ENCODE measurements around the gene NDEL1.

Gene NDEL1

DNA sequence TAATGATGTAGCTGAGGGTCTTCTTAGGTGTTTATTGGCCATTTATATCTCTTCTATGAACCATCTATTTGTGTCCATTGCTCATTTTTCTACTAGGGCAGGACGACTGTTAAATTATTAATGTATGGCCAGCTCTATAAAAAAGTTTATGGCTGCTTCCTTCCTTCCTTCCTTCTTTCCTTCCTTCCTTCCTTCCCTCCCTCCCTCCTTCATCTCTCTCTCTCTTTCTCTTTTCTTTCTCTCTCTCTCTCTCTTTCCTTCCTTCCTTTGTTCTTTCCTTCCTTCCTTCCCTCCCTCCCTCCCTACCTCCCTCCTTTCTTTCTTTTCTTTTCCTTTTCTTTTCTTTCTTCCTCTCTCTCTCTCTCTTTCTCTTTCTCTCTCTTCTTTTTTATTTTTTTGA is 17.2 kb upstream of the NDEL1 start:
- DNase-seq = no peak

DNA sequence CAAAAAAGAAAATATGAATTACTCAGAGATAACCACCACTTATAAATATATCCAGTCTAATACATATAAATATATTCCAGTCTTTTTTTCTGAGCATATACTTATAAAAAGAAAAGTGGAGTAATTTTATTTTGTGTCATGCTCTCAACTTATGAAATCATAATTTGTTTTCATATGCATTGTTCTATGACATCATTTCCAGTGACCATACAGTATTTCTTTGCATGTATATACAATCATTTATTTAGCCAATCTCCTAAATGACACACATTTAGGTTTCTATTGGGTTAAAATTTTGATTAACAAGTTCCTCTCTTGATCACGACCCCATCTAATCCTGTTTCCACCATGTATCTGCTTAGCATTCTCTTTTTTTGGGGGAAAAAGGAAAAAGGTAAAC is 16.4 kb upstream of the NDEL1 start:
- DNase-seq = no peak

GRCh38 chr17:8420041-8420934 is 15.4 kb upstream of the NDEL1 start:
- no peak for DNase-seq

DNA sequence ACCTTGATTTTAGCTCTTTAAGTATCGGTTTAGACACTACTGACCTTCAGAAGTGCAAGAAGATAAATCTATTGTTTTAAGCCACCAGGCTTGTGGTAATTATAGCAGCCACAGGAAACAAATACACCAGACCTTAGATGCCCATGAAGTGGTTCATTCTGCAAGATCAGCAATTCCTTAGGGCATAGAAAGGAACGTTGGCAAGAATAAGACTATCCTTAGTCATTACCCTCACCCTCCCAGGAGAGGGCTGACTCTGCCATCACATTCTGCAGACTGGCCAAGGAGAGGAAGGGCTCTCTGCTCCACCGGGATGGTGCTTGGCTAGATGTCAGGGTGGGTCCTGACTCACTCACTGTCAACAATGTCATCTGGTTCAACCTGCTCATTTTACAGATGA is 14.1 kb upstream of the NDEL1 start:
- DNase-seq = no peak

DNA sequence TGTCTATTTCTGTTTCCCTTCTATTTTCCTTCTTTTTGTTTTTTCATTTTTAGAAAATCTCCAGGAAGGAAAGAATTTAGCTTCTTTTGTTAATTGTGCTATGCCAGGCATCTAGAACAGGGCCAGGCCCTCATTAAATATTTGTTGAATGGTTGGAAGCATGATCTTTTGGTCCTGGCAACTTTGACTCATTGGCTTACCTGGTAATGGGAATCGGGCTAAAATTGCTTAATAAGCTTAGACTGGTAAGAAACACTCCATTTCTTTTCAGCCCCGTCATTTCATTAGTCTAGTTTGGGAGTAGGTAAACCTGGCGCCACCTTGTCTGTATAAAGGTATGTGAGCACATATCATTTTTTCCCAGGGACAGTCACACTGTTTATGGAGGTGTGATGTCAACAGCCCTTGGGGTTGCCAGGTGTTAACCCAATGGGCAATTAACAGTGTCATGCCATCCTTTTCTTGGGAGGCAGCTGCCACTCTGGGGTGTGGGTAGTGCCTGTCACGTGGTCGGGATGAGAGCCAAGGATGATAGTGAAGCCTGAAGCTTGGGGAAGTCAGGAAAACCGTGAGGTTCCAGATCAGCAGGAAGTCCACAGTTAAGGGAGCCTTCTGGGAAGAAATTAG is 9.5 kb upstream of the NDEL1 start:
- DNase-seq = no peak

- no peak for DNase-seq
Measured at GRCh38 chr17:8426802-8427201, 8.9 kb upstream of the NDEL1 start.

DNA sequence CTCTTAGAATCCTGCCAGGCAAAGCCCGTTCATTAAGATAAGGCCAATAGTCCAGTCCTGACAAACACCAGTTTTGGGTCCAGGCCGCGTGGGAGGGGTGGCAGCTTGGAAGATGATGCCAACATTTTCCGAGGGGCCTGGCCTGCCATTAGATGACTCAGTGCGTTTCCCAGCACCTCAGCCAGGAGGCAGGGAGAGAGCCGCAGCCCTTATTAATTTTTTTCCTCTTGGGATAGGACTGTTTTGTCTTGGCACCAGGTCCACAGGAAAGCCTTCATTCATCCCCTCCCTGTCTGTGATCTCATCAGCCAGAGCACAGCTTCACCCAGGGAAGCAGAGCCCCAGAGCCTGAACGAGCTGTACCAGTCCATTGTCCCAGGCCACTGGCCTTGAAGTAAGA is 4.7 kb upstream of the NDEL1 start:
- DNase-seq = no peak

DNA sequence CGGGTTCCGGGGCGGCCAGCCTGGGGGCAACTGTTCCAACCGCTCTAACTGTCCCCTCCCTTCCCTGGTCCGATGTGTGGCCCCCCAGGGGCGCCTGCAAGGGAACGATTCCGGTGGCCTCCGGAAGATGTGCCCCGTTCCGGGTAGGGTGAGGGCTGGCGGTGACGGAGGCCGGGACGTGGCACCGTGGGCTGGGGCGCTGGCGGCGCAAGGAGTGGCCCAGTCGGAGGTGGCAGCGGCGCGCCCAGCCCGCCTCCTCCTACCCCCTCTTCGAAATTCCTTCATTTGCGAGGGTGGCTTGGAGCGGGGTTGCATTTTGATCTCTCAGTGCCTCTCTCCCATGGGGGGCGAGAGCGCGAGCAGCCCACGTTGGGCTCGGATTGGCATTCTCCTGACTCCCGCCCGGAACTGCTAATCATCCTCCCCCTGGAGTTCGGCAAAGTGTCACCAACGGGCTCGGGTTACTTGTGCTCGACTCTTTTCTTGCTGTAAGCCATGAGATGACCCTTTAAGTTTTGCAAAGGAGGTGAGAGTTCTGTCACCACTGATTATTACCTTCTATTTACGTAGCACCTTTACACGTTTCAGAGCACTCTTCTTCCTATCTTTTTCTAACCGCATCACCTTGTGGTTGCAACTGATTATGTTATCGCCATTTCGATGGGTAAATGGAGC is 622 bp downstream of the NDEL1 start:
- DNase-seq = no peak

GRCh38 chr17:8436844-8437171 is 1.1 kb downstream of the NDEL1 start:
- no peak for DNase-seq

DNA sequence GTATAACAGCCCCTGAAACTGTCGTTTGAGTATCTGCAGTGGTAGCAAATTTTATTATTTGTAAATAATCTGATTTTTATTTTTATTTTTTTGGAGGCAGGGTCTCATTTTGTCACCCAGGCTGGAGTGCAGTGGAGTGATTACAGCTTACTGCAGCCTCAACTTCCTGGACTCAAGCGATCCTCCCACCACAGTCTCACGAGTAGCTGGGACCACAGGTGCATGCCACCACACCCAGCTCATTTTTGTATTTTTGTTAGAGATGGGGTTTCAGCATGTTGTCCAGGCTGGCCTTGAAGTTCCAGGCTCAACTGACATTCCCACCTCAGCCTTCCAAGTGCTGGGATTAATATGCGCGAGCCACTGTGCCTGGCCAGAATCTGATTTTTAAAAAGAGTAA is 2.8 kb downstream of the NDEL1 start:
- no peak for DNase-seq

GRCh38 chr17:8439681-8440080 is 4.0 kb downstream of the NDEL1 start:
- DNase-seq = no peak

- no peak for DNase-seq
Measured at GRCh38 chr17:8441690-8442089, 6.0 kb downstream of the NDEL1 start.

DNA sequence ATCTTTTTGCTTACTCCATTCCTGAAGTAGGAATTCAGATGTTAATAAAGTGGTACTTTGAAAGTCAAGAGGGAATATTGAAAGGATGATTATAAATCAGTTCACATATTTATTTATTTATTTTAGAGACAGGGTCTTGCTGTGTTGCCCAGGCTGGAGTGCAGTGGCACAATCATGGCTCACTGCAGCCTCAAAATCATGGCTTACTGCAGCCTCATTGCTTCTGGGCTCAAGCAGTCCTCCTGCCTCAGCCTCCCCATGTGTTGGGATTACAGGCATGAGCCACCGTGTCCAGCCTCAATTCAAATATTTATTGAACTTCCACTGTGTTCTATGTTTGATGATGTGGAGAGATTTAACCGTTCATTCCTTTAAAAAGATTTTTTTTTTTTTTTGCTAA is 6.6 kb downstream of the NDEL1 start:
- no peak for DNase-seq

DNA sequence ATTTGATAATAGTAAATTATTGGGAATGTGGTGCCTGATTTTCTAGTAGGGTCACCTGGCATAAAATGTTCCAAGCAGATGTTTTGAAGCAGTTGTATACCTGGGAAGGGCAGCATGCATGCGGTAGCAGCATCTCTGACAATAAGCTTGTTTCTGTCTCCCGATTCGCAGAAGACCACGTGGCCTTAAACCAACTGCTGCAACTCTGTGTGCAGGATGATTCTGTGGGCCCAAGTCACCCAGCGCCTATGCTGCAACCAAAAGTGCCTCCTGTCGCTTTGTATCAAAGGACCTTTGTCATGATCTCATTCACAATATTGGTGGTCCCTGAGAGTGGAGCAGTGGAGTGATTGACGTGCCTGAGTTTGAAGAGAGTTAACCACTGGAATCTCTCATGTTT is 8.1 kb downstream of the NDEL1 start:
- DNase-seq = no peak

GRCh38 chr17:8444494-8444893 is 8.8 kb downstream of the NDEL1 start:
- DNase-seq = no peak

DNA sequence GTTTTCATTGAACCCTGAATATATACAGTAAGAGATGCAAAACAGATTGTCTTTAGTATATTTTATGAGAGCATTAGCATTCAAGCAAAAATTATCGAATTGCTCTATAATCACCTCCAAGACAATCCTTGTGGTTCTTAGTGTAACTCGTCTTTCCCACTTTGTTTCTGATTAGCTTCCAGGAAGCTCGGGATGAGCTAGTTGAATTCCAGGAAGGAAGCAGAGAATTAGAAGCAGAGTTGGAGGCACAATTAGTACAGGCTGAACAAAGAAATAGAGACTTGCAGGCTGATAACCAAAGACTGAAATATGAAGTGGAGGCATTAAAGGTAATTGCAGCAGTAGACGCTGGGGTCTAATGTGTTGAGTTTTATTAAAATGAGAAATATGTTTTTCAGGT is 9.9 kb downstream of the NDEL1 start:
- DNase-seq = no peak

DNA sequence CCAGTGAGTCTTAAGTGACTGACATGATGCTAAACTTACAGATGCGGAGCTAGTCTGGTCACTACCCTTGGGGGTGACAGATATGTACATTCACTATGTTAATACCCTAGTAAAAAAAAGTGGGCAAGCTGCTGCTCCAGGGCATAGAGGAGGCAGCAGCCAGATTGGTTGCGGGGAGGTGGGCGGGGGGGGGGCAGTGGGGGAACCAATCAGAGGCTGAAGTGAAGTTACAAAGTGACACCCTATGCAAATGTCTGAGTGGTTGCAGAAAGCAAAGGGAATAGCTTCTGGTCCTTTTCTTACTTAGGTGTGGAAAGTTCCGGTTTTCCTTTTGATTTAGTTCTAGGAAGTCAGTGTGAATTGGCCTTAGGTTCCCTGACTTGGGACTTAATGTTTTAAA is 12.1 kb downstream of the NDEL1 start:
- no peak for DNase-seq

- no peak for DNase-seq
Measured at GRCh38 chr17:8448310-8448709, 12.6 kb downstream of the NDEL1 start.

DNA sequence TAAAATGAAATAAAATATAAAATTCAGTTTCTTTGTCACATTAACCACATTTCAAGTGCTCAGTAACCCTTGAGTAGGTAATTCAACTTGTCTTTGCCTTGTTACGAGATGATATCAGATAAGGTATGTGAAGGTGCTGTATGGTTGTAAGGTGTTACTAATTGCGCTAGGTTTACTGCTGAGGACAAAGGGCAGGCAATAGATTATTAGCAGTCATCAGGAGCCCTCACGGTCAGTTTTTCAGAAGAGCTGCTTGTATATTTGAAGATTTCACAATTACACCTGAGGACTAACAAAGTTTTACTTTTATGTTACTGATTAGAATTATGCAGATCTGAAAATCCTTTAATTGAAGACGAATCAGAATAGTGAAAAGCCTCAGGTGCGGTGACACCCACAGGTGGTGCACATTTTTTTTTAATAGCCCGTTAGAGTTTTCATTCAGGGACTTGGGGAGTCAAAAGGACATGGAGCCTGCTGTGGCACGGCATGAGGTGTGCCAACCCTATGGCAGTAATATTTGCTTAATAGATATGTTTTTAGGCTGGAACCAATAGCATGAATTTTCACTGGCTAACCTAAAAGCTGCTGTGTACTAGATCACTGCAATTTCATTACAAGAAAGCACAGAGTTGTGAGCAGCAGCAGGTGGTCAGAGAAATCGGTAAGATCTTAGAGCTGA is 16.4 kb downstream of the NDEL1 start:
- DNase-seq = no peak

- DNase-seq = no peak
Measured at GRCh38 chr17:8453326-8453725, 17.6 kb downstream of the NDEL1 start.

- DNase-seq = no peak
Measured at GRCh38 chr17:8455665-8456209, 20.1 kb downstream of the NDEL1 start.

DNA sequence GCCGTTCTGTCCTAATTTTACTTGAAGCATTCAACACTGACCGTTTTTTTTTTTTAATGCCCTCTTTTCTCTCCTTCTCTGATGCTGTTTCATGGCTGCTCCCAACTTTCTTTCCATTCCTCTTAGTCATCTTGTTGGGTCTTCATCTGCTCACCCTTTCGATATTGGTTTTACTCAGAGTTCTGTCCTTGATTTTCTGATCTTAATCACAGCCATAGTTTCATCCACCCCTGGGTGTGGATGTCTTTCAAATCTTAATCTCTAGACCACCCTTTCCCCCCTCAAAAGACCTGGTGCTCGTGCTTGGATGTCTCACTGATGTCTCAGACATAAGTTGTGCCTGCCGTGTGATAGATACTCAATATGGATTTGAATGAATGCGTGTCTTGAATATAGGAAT is 22.4 kb downstream of the NDEL1 start:
- DNase-seq = no peak

DNA sequence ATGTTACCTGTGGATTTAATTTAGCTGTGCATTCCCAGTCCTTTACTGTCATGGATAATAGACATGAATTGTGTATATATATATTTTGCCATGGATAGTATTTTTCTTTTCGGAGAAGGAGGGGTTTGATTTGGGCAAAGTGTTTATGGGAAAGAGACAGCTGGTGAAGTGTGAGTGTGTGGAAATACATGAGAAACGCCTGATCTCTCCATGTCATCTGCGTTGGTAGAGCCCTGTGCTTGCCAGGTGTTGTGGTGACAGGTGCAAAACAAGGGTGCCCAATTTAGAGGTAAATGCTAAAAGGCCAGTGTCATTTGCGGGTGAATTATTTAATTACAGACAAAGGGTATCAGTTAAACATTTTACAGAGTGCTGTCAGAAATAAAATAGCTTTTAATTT is 23.4 kb downstream of the NDEL1 start:
- peak; percentile 28 for DNase-seq
